Osteoblast (primary cell): ENCODE data around the gene PPP2R5A. TPM values are rescaled to one million over a fixed set of nuclear protein-coding genes. Genes with fewer than 3 reads are reported as not detected.
A peak's percentile ranks its signal among the peaks of the same experiment; 100 is the strongest.

ENCODE experiments used
- DNase-seq: peaks from one replicate; pipeline ENCODE4 v3.0.0; 2011; ENCODE audit warnings: low spot score, mixed read lengths; ENCODE audit not compliant: insufficient read length; ENCODE audit errors: missing footprints
- H2AFZ ChIP-seq: 2 replicates; pipeline ENCODE4 v1.6.0; 2011; ENCODE audit warnings: mild to moderate bottlenecking, low read length
- H3K27ac ChIP-seq: 2 replicates; pipeline ENCODE4 v1.5.1; 2011; ENCODE audit warnings: mild to moderate bottlenecking, low read depth, low read length, moderate library complexity
- H3K27me3 ChIP-seq: 2 replicates; pipeline ENCODE4 v1.6.0; 2012; ENCODE audit warnings: mild to moderate bottlenecking, control low read depth, inconsistent platforms, low read length, moderate library complexity; ENCODE audit not compliant: insufficient read depth
- H3K36me3 ChIP-seq: 2 replicates; pipeline ENCODE4 v1.5.1; 2011; ENCODE audit warnings: mild to moderate bottlenecking, low read length, control low read depth, moderate library complexity; ENCODE audit not compliant: insufficient read depth
- H3K4me1 ChIP-seq: 2 replicates; pipeline ENCODE4 v1.5.1; 2011; ENCODE audit warnings: mild to moderate bottlenecking, low read length, control low read depth, moderate library complexity; ENCODE audit not compliant: insufficient read depth
- H3K4me2 ChIP-seq: 2 replicates; pipeline ENCODE4 v1.6.0; 2011; ENCODE audit warnings: mild to moderate bottlenecking, low read length; ENCODE audit not compliant: insufficient read depth
- H3K4me3 ChIP-seq: fragments of 200-600 bp; sonication (generic); 3 replicates; pipeline ENCODE4 v1.5.1; 2012; ENCODE audit warnings: mild to moderate bottlenecking, low read length, inconsistent platforms; ENCODE audit not compliant: insufficient read depth
- H3K79me2 ChIP-seq: 2 replicates; pipeline ENCODE4 v1.6.0; 2012; ENCODE audit warnings: mild to moderate bottlenecking, low read length, control low read depth, inconsistent platforms; ENCODE audit not compliant: insufficient read depth
- H3K9me3 ChIP-seq: 2 replicates; pipeline ENCODE4 v1.5.1; 2011; ENCODE audit warnings: low read depth, low read length, control low read depth
- H4K20me1 ChIP-seq: 2 replicates; pipeline ENCODE4 v1.6.0; 2012; ENCODE audit warnings: mild to moderate bottlenecking, low read length, control low read depth; ENCODE audit not compliant: insufficient read depth
- CTCF ChIP-seq: IDR thresholded peaks from 2 replicates; pipeline ENCODE4 v1.5.1; 2011; ENCODE audit warnings: mild to moderate bottlenecking, low read depth, low read length, moderate library complexity; ENCODE audit errors: extremely low read depth
- total RNA-seq: library from RNA; depleted of rRNA; stranded (reverse); fragments of >200 nt; gene quantifications from 2 replicates; pipeline ENCODE4 v1.2.3, GENCODE V29; 2012

PPP2R5A gene
- total RNA-seq, 1 donor = 21.4 TPM

GRCh38 chr1:212290608-212291007, 5.4 kb downstream of the PPP2R5A start:
- peaks cover 46% of the 10 kb centered on the region for H4K20me1 ChIP-seq
- no peak overlapping the region for H3K4me2 ChIP-seq
- no peak for TF ChIP-seq CTCF
- H3K27ac ChIP-seq = no peak overlapping the region
- no peak overlapping the region for H3K4me3 ChIP-seq
- H2AFZ ChIP-seq = no peak overlapping the region
- DNase-seq = no peak
- peaks cover 17% of the 10 kb centered on the region for H3K4me1 ChIP-seq
- H3K9me3 ChIP-seq = no peaks in the 10 kb centered on the region
- H3K27me3 ChIP-seq = no peaks in the 10 kb centered on the region
- H3K36me3 ChIP-seq = no peaks in the 10 kb centered on the region
- peaks cover 91% of the 10 kb centered on the region for H3K79me2 ChIP-seq

DNA sequence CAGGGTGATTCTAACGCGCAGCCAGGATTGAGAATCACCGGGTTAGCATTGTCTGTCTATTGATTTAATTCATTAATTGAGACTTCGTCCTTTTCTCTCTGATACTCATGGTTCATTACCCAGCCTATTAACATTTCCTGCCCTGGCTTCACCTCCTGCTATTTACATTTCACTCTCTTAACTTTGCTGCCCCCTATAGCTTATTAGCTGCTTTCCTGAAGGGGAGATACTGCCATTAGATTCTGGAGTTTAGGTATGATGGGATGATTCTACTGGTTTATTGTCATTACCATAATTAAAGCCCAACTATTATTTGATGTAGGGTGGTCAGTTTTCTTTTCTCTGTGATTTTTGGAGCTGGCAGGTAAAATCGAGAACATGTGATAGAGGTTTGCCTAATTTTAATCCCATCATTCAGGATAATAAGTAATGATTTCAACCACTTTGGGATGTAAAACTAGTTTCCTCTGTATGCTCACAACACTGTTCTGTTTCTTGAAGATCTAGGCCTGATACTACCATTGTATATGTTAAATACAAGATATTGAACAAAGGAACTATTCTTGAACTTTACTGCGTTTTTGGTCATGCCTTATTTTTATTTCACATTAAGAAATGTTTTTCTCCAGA, 6.4 kb downstream of the PPP2R5A start:
- Histone ChIP-seq H2AFZ (no peak overlapping the region), H3K27me3 (no peaks in the 10 kb centered on the region), H3K9me3 (no peaks in the 10 kb centered on the region), H3K4me3 (no peak overlapping the region), H4K20me1 (peaks cover 53% of the 10 kb centered on the region), H3K4me2 (no peak overlapping the region), H3K36me3 (no peaks in the 10 kb centered on the region), H3K79me2 (peaks cover 91% of the 10 kb centered on the region), H3K4me1 (peaks cover 17% of the 10 kb centered on the region), H3K27ac (no peak overlapping the region)
- DNase-seq = no peak
- peak; percentile 62 for TF ChIP-seq CTCF

GRCh38 chr1:212292250-212293105, 7.3 kb downstream of the PPP2R5A start:
- peaks cover 14% of the 10 kb centered on the region for H3K4me1 ChIP-seq
- no peak overlapping the region for H3K27ac ChIP-seq
- no peak overlapping the region for H3K4me3 ChIP-seq
- no peak for TF ChIP-seq CTCF
- no peaks in the 10 kb centered on the region for H3K36me3 ChIP-seq
- no peaks in the 10 kb centered on the region for H3K27me3 ChIP-seq
- no peaks in the 10 kb centered on the region for H3K9me3 ChIP-seq
- H2AFZ ChIP-seq = no peak overlapping the region
- peaks cover 86% of the 10 kb centered on the region for H3K79me2 ChIP-seq
- H3K4me2 ChIP-seq = no peak overlapping the region
- DNase-seq = no peak
- H4K20me1 ChIP-seq = peaks cover 50% of the 10 kb centered on the region

GRCh38 chr1:212293579-212293978, 8.4 kb downstream of the PPP2R5A start:
- Histone ChIP-seq H3K36me3 (no peaks in the 10 kb centered on the region), H2AFZ (no peak overlapping the region), H3K79me2 (peaks cover 78% of the 10 kb centered on the region), H3K27ac (no peak overlapping the region), H3K9me3 (no peaks in the 10 kb centered on the region), H3K27me3 (no peaks in the 10 kb centered on the region), H4K20me1 (peaks cover 46% of the 10 kb centered on the region), H3K4me2 (no peak overlapping the region), H3K4me1 (peaks cover 4% of the 10 kb centered on the region), H3K4me3 (no peak overlapping the region)
- no peak for DNase-seq
- peak; percentile 37 for TF ChIP-seq CTCF
